ENCODE data around the gene CNOT2. TPM values are rescaled to one million over a fixed set of nuclear protein-coding genes. Genes with fewer than 3 reads are reported as not detected.

The CNOT2 gene
- total and polyA plus RNA-seq, 2 donors (not counting 3 experiments of a cell fraction or from before 2014, with no cell fraction given) = 52.2 to 79.7 TPM

- intact Hi-C loops (cut with micrococcal nuclease) = no loop called here
- BruUV-seq (replicated peaks) = no TSS peak
- CTCF ChIA-PET = interaction anchor here (1.3 to 1.5 kb wide), 2 partner anchors 25 to 257 kb away, joined by 3 read pairs; no protein-coding TSS in a partner anchor
These were observed 76.4 kb downstream of the CNOT2 start for GRCh38 chr12:70319605-70320004.

More at GRCh38 chr12:70319605-70320004, 76.4 kb downstream of the CNOT2 start:
- Histone ChIP-seq H3K36me3 (ENCODE audit: control insufficient read depth in 2 of 2, extremely low read depth in 1 of 2, insufficient read depth in 2 of 2, low read length in 2 of 2) (no peaks in the 10 kb centered on the region), H2AFZ (ENCODE audit: low read depth, low read length) (no peak overlapping the region), H3K27ac (ENCODE audit: insufficient read depth, low read depth, low read length) (no peak overlapping the region), H4K20me1 (replicated peaks; ENCODE audit: control insufficient read depth, extremely low read depth, insufficient read depth, low read length) (no peaks in the 10 kb centered on the region), H3K4me1 (ENCODE audit: control insufficient read depth, extremely low read depth, insufficient read depth, low read length) (no peaks in the 10 kb centered on the region), H3K9me1 (replicated peaks; ENCODE audit: control insufficient read depth, extremely low read depth, insufficient read depth, low read length) (peaks cover 2% of the 10 kb centered on the region), H3K9me3 (replicated peaks; ENCODE audit: control insufficient read depth, insufficient read depth, low read length) (no peaks in the 10 kb centered on the region), H3K79me2 (ENCODE audit: control insufficient read depth, insufficient read depth, low read length) (peaks cover 29% of the 10 kb centered on the region), H3K27me3 (ENCODE audit: control insufficient read depth in 2 of 2, insufficient read depth in 2 of 2, low read length in 2 of 2) (no peaks in the 10 kb centered on the region), H3K4me3 (replicated peaks in 1 of 3; ENCODE audit: insufficient read depth in 1 of 3, low read depth in 1 of 3, low read length in 3 of 3) (no peak overlapping the region), H3K9ac (replicated peaks; ENCODE audit: extremely low read depth, insufficient read depth, low read length) (no peak overlapping the region), H3K4me2 (ENCODE audit: insufficient read depth, low read length) (no peak overlapping the region)
- TF ChIP-seq JUN (IDR thresholded peaks at IDR 0.05; ENCODE audit: borderline replicate concordance, insufficient read depth, insufficient read length, low read depth) (no peak), MYC (IDR thresholded peaks at IDR 0.05; ENCODE audit: low read depth, low read length) (no peak), CTCF (IDR thresholded peaks at IDR 0.05; ENCODE audit: extremely low read depth in 1 of 2, insufficient read depth in 1 of 2, low read depth in 1 of 2, low read length in 2 of 2) (no peak), EZH2 (IDR thresholded peaks at IDR 0.05; ENCODE audit: borderline replicate concordance, low read depth, low read length, severe bottlenecking) (no peak), MAX (IDR thresholded peaks at IDR 0.05; ENCODE audit: insufficient read depth, insufficient read length) (no peak), POLR2AphosphoS5 (IDR thresholded peaks at IDR 0.05; ENCODE audit: insufficient read depth, low read depth, low read length) (no peak), POLR2A (IDR thresholded peaks at IDR 0.05; ENCODE audit: low read depth, low read length) (no peak), GATA2 (IDR thresholded peaks at IDR 0.05; ENCODE audit: insufficient read depth, insufficient read length, low read depth, low read length) (no peak), FOS (IDR thresholded peaks at IDR 0.05; ENCODE audit: borderline replicate concordance, insufficient read depth, low read length) (no peak)
- no peak for FAIRE-seq
- DNase-seq (ENCODE audit: low read depth, low spot score) = no peak
- POLR2A ChIA-PET = no interaction called here
- dilution Hi-C loops (cut with MboI; ENCODE audit: extremely low pct_ligation_motif_present, low sequenced_read_pairs) = no loop called here

Measured in endothelial cell of umbilical vein (primary cell).